DLD1 (cell line): ENCODE measurements around the gene EMC6.

ENCODE experiments used
- in situ Hi-C: cut with HindIII; loops from 2 replicates; pipeline ENCODE4 v1.10.0; 2017; ENCODE audit warnings: low sequenced_read_pairs

Gene EMC6

DNA sequence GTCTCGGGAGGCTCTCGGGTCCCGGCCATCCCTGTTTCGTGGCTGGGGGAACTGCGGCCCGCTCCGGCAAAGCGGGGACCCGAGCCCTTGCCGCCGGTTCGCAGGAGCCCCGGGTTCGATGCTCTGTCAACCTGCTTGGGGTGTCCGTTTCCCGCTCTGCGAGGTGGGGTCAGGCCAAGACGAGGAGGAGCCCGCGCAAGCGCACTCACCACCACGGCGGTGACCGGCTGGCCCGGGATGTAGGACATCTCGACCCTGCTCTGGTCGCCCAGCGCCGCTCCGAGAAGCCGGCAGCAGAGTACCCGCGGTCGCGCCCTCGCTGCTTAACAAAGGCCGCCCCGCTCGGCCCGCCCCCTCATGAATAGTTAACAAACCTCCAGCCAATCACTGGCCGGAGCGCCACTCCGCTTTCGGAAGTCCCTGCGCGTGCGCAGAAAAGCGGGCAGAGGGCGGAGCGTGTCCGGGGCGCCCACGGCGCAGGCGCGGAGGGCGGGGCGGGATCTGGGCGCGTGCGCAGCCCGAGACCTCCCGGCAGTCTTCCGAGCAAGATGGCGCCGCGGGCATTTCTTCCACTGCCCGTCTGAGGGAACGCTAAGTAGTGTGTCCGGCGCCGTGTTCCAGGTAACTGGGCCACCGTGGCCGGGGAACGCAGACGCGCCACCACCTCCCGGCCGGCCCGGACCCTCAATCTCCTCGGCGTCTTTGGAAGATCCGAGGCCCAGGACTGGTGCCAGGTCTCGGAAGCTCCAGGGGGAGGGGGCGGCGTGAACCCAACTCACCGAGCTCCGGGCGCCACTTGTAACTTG lies at the start of gene EMC6, which contains the start of gene TAX1BP3:
TSS of gene EMC6 (plus strand) at position 534 of the 806 bp plus-strand sequence. CDS start 335 bp downstream, outside the sequence.
TSS of gene TAX1BP3 (minus strand) at position 300 of the 806 bp plus-strand sequence. CDS start at position 248, 52 bp downstream.
- in situ Hi-C loops, result no loop called here

- in situ Hi-C loops, result no loop called here
These were observed 47.4 kb upstream of the EMC6 start for GRCh38 chr17:3621146-3621720.

- in situ Hi-C loops, result no loop called here
These were observed 45.5 kb upstream of the EMC6 start for GRCh38 chr17:3622977-3623594.

DNA sequence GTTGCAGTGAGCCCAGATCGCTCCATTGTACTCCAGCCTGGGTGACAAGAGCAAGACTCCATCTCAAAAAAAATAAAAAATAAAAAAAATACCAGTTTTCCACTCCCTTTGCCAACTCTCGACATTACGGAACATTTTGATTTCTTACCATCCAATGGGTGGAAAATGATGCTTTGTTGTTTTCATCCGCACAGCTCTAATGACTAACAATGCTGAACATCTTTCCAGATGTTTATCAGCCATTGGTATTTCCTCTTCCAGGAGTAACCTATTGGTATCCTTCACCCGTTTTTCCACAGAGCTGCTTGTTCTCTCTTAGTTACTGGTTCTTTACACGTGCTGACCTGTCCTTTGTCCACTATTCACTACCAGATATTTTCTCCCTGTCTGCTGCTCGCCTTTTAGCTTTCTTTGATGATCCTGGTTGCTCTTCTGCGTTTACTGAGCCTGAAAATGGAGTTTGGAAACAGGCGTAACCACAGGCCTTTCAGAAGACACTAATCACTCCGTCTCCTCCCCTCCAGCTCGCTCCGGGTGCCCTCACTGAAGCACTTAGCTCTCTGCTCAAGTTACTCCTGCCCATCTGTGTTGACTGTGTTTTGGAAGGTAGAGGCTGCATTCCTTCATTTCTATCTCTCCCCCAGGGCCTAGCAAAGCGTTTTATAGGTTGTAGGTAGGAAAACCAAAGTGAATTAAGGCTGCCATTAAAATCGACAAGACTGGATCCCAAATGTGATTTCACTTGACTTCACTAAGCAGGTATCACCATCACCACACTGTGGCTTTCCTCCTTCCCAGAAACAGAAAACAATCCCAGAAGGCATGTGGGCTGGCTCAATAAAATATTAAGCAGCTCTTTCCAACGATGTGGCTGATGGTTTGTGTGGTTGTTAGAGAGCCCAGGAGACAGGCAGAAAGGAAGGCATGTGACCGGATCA lies 41.5 kb upstream of the EMC6 start:
- in situ Hi-C loops, result no loop called here

- in situ Hi-C loops, result no loop called here
These were observed 40.8 kb upstream of the EMC6 start for GRCh38 chr17:3627769-3628167.

- in situ Hi-C loops, result no loop called here
These were observed 37.8 kb upstream of the EMC6 start for GRCh38 chr17:3630781-3631180.

DNA sequence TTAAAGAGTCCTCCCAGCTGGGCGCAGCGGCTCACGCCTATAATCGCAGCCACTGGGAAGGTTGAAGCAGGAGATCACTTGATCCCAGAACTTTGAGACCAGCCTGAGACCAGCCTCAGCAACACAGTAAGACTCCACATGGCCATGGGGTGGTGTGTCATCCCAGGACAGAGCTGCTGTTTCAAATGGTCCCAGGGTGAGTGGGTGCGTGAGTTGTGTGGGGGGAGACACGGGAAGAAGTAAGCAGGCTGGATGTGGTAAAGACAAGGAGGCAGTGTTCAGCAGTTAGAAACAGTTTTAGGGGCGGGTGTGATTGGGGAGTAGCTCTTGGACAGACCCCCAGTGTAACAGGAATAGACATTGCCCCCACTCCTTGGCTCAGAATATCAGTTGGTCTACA lies 36.3 kb upstream of the EMC6 start:
- in situ Hi-C loops, result no loop called here

DNA sequence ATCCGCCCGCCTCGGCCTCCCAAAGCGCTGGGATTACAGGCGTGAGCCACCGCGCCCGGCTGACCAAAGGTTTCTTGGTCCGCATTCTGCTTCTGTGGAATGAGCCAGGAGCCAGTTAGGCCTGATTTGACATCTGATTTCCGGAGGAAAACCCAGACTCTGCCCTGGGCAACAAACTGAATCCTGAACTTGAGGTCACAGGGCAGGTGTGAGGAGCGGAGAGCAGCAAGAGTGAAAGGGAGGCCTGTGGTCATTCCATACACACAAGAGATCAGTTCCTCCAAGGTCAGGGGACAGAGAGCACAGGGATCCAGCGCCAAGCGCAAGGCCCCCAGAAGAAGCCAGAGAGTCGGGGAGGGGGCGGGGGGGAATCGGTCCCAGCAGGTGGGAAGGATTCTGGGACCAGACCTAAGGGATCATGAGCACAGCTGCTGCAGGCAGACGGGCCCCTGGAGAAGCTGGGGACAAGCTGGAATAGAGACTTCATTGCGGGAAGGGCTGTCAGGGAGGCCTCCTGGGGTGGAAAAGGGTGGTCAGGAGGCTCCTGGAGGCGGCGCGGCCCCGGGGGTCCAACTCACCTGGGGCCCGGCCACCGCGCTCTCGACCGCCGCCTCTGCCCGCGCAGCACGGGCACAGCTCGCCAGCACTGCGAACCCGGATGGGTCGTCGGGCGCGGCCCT lies 33.0 kb upstream of the EMC6 start:
- in situ Hi-C loops, result no loop called here

- in situ Hi-C loops, result no loop called here
These were observed 32.3 kb upstream of the EMC6 start, which contains the start of the genes CTNS and SHPK for GRCh38 chr17:3636154-3636907. TSS of gene CTNS (plus strand) at chr17:3636760. CDS start at chr17:3640207, 3,447 bp downstream. TSS of gene SHPK (minus strand) at chr17:3636250. CDS start at chr17:3636219, 31 bp downstream.

DNA sequence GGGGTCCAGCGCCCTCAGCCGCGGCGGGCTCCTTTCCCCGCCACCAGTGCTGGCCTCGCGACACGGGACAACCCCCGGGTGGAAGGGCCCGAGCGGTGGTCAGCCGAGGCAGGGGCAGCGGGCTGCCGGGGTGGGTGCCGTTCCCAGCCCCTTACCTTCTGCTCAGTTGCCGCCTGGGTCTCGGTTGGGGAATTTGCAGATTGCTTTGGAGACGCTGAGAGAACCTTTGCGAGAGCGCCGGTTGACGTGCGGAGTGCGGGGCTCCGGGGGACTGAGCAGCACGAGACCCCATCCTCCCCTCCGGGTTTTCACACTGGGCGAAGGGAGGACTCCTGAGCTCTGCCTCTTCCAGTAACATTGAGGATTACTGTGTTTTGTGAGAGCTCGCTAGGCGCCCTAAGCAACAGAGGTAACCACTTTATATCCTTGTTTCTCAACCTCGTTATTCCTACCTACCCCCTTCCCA lies 31.7 kb upstream of the EMC6 start:
- in situ Hi-C loops, result no loop called here

- in situ Hi-C loops, result no loop called here
These were observed 28.5 kb upstream of the EMC6 start for GRCh38 chr17:3639981-3640596.

DNA sequence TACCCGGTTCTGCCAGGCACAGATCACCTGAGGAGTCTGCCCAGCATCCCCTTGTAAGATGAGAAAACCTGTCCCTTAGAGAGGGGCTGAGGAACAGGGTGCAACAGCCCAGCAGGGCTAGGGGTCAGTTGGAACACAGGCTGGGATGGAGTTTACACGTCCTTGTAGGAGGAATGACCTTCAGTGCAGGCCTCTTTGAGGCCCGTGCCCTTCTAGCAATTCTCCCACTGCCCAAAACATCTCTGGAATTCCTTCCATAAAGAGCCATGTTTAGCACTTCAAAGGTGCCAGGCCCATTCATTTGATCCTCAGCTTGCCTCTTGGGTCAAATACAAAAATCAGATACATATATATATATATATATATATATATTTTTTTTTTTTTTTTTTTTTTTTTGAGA lies 27.6 kb upstream of the EMC6 start:
- in situ Hi-C loops, result no loop called here

GRCh38 chr17:3641717-3642486 lies 26.7 kb upstream of the EMC6 start:
- in situ Hi-C loops, result no loop called here

GRCh38 chr17:3643889-3644349 lies 24.7 kb upstream of the EMC6 start:
- in situ Hi-C loops, result no loop called here

DNA sequence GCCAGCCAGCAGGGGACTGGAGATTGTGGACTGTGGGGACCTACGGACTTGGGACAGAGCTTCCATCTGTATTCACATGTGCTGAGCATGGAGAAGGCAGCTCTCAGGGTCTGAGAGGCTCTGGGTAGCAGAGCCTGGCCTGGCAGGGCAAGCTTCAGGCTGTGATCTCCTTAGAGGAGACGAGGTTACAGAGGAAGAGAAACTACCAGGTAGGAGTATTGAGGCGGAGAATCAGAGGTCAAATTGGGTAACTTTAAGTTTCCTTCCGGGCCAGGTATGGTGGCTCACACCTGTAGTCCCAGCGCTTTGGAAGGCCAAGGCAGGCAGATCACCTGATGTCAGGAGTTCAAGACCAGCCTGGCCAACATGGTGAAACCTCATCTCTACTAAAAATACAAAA lies 23.3 kb upstream of the EMC6 start:
- in situ Hi-C loops, result no loop called here

GRCh38 chr17:3647251-3647650 lies 21.4 kb upstream of the EMC6 start:
- in situ Hi-C loops, result no loop called here

GRCh38 chr17:3647769-3648555 lies 20.6 kb upstream of the EMC6 start:
- in situ Hi-C loops, result no loop called here
